CD4-positive, alpha-beta T cell treated with Interferon alpha-2 for 1 hour (primary cell): ENCODE results near the gene SEC14L1.

Source experiments
- DNase-seq, 2 donors: peaks; one replicate each; pipeline ENCODE4 v3.0.0-alpha.2; 2020 to 2022

SEC14L1 gene

DNA sequence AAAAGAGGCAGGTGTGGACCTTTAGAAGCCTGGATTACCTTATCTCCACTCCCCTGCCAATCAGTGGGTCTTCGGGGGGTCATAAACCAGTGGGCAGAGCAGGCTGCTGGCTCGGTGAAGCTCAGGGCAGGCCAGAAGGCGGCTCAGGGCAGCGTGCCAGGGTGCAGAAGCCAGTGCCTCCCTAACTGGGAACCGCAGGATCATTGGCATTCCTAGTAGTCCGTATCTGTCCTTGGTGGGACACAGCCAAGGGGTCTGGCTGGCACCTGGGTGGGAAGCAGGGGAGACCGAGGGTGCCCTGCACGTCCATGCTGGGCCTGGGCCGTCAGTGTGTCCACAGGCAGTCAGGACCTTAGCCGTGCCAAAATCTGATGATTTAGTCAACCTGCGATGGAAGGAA lies 76.8 kb downstream of the SEC14L1 start:
- DNase-seq = no peak

DNA sequence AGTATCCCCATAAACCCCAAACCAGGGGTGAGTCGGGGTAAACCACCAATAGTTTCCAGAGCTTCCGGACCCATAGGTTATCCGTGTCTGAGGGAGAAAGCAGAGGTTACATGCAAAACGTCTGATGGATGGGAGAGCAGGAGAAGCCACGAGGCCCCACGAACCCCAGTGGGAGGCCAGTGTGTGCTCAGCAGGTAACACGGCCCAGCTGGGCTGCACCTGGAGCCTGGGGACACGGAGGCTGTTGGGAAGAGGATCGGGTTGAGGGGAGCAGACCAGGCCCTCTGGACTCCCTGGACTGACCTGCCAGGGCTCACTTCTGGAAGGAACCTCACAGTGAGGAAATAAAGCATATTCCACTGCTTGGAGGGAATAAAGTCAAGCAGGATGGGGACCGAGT lies 78.1 kb downstream of the SEC14L1 start:
- no peak for DNase-seq

- no peak for DNase-seq
Observed at GRCh38 chr17:77222356-77222755, 81.6 kb downstream of the SEC14L1 start.

- no peak for DNase-seq
Observed at GRCh38 chr17:77223642-77224420, 83.1 kb downstream of the SEC14L1 start.

DNA sequence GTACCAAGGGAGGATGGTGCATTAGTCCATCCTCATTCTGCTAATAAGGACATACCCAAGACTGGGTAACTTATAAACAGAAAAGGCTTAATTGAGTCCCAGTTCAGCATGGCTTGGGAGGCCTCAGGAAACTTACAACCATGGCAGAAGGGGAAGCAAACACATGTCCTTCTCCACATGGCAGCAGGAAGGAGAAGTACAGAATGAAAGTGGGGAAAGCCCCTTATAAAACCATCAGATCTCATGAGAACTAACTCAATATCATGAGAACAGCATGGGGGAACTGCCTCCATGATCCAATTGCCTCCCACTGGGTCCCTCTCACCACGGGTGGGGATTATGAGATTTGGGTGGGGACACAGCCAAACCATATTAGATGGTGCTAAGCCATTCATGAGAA lies 84.5 kb downstream of the SEC14L1 start:
- DNase-seq = no peak

DNA sequence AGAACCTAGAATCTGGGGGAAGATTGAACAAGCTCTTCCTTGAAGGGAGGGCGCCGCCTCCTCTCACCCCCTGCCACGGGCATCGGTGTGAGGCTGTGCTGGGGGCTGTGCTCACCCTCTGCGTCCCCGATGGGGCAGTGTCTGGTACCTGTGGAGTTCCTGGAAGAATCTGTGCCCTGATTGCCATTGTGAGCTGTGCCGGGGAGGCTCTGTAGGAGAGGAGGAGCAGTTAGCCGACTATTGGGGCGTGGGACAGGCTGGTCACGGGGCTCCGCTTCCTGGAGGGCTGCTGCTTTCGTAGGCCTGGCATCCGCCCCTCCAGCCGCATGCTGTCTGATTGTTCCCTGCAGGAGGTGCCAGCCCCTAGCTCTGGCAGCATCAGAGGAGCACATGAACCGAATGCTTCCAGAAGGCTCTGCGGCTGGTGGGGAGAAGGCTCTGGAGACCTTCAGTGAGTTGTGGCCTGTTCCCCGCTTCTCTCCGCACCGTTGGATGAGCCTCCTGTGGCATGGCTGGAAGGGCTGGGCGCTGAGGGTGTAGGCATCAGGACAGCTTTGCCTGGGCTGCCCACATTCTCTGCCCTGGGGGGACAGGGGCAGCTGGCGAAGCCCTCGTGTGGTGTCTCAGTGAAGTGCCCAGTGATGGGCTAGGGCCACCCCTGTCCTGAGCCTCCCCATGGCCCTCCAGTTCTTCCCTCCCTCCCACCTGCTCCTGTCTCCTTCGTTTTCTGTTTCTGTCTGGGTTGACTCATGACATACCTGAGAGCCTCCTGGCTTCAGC lies 86.9 kb downstream of the SEC14L1 start:
- DNase-seq = no peak

- DNase-seq = no peak
Observed at GRCh38 chr17:77228241-77228752, 87.5 kb downstream of the SEC14L1 start.

GRCh38 chr17:77228816-77229215 lies 88.0 kb downstream of the SEC14L1 start:
- no peak for DNase-seq

- no peak for DNase-seq
Observed at GRCh38 chr17:77229786-77230435, 89.1 kb downstream of the SEC14L1 start.

DNA sequence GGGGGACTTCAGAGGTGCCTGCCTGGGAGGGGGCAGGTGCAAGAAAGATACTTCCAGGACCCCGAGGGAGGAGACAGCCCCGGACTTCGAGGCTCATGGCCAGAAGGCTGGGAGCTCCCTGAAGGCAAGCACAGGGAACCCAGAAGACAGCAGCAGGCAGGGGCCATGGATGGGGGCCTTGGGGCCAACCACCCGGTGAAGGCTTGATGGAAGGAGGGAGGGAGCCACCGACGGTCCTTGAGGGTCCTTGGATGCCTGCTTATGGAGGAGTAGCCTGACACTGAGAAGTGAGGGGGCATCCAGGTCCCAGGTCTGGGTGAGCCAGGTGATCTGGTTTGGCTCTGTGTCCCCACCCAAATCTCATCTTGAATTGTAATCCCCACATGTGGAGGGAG lies 89.7 kb downstream of the SEC14L1 start:
- no peak for DNase-seq

DNA sequence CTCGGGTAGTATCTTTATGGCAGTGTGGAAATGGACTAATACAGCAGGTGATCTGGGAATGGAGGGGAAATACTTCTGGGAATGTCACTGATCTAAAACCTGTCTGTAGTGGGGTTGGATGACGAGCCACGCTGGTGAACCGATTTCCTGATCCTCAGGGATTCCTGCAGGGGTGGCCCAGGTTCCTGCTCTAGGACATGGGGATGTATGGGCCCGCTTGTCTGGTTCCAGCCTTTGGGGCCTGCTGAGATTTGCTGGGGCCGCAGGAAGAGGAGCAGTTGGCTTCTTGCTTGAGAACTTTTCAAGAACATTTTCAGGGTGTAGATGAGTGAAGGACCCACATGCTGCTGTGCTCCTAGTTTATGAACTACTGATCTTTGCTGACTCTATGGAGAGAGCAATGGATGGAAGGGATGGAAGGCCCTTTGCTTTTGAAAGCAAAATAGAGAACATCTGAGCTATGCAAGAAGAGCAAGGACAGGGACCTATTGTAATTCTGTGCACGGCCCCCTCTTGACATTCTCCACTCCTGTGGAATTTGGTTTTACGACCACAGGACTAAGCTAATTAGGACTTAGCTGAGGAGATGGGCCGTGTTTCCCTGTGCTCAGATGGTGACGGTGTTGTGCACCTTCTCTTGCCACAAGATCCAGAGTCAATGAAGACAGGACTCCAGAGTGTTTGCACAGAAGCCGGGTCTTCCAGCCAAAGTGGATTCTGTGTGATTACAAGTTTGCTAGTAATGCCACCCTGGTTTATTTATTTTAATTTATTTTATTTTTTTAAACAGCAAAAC lies 90.5 kb downstream of the SEC14L1 start:
- no peak for DNase-seq

DNA sequence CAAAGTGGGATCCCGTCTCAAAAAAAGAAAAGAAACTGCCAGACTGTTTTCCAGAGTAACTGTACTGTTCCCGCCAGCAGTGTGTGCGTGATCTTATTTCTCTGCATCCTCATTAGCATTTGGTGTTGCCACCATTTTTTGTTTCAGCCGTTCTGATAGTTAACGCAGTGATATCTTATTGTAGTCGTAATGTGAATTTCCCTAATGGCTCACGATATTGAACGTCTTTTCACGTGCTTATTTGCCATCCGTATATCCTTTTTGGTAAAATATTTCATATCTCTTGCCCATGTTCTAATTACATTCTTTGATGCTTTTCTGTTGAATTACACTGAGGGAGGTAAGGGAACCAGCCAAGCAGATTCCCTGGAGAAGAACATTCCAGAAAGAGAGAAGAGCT lies 92.4 kb downstream of the SEC14L1 start:
- no peak for DNase-seq

DNA sequence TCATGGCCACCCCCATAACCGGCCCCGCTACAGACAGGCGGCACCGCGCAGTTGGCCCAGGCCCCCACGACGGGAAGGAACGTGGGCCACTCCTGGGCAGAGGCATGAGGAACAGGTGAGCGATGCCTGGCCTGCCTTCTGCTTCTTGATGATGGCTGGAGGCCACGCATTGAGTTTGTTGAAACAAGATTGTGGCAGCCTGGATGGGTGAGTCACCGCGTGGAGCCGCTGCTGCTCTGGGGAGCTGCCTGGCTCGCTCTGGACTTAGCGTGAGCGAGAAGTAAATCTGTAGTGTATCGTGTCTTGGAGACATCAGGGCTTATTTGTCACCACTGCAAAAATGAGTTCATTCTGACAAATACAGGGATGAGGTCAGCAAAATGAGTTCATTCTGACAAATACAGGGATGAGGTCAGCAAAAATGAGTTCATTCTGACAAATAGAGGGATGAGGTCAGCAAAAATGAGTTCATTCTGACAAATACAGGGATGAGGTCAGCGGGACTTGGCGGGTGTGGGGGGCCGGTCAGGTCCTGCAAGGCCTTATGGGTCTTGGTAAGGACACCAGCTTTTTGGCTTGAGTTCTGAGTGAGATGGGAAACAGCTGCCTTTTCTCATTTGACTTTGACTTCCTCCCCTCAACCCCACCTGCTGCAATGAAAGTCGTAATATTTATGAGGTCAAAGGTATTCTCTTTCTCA lies 93.0 kb downstream of the SEC14L1 start:
- DNase-seq = no peak

- no peak for DNase-seq
Observed at GRCh38 chr17:77234695-77235094, 93.9 kb downstream of the SEC14L1 start.

GRCh38 chr17:77235370-77235941 lies 94.7 kb downstream of the SEC14L1 start:
- DNase-seq = no peak

DNA sequence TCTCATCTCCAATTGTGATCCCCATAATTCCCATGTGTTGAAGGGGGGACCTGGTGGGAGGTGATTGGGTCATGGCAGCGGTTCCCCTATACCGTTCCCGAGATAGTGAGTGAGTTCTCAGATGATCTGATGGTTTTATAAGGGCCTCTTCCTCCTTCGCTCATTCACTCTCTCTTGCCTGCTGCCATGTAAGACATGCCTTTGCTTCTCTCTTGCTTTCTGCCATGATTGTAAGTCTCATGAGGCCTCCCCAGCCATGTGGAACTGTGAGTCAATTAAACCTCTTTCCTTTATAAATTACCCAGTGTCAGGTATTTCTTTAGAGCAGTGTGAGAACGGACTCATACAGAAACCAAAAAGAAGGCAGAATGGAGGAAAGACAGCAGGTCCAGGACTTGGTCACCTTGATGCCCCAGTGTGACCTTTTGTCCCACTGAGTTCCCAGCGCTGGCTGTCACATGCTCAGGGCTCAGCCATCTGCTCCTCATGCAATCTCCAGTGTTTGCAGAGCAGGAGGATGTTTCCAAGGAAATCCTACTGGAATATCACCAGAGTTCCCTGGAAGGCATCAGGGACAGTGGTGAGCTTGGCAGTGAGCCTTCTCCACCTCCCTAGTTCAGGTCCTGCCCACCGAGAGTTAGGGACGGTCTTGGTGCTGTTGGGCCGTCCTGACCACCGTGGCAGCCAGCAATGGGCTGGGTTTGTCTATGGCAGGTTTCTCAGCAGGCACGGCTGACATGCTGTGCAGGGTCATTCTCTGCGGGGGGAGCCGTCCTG lies 96.7 kb downstream of the SEC14L1 start:
- DNase-seq = no peak

DNA sequence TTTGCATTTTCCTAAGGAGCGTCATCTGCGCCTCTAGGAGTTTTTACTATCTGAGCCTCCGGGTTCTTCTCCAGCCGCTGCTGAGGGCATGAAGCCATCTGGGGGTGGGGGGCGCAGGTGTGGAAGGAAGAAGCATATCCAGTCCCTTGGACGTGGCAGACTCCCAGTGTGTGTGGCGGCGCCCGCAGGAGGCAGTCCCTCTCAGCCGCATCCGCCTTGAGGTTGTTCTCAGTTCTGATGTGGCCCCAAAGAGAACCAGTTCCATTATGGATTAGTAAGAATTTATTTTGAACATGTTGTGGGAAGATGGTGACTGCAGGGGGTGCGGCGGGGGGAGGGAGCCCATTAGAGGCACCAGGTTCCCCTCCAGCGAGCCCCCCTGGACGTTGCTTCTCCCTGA lies 100.2 kb downstream of the SEC14L1 start:
- no peak for DNase-seq

DNA sequence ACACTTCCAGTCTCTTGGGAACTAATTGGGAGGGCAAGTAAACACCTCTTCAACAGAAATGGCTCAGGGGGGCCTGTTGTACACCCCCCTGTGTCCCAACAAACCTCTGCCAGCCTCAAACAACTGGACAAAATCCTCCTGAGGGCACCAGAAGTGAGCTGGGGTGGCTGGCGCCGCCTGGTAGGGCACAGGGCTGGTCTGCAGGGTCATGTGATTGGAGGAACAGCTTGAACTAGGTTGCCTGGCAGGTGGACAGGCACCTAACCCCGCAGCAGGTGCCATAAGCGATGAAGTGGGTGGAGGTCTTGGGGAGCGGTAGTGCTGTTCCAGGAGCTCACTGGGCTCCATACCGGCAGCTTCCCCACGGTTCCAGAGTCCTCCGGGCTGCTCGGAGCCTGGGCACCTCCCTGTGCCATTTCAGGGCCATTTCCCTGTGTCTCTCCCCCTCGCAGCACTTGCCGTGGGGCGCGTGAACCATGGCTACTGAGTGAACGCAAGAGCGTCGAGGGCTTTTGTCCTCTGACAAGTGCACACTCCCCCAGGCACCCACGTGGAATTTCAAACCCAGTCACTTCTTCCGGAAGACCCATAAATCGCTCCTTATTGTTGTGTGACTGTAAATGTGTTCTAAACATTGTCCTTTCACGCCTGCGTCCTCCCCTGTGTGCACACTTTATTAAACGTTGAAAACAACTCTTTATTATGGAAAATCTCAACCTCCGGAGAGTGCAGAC lies 101.5 kb downstream of the SEC14L1 start:
- no peak for DNase-seq

DNA sequence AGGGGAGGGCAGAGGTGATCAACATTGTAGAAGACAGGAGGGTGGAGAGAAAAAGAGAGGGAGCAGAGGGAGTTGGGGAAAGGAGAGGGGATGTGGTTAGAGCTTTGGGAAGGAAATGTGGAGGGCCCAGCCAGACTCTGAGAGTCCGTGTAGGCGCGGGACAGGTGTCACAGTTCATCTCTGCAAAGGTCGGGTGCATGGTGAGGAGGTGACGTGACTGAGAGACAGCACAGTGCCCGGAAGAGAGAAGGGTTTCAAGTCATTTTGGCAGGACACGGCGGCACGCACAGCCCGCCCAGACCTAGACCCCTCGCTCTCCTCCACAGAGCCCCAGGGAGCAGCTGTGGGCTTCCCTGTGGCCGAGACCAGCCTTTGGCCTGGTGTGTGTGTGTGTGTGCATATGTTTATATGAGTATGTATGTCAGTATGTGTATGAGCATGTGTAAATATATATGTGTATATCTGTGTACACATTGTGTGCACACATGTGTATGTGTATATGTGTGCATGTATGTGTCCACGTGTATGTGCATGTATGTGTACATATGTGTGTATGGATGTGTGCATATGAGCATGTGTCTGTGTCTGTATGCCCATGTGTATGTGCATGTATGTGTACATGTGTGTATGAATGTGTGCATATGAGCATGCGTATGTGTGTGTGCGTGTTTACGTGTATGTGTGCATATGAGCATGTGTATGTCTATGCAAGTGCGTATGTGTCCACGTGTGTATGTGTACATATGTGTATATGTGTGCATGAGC lies 104.6 kb downstream of the SEC14L1 start:
- DNase-seq = no peak
